DND-41 (cell line): Measurements from ENCODE around the gene CPNE1.
"Not testable (repeated sequence)": the region's sequence is repeated elsewhere in the genome, so short reads cannot be mapped to it uniquely, and the experiment has no call there.

Source experiments
- CTCF ChIP-seq: IDR thresholded peaks from 2 replicates; pipeline ENCODE4 v1.5.1; 2012; ENCODE audit warnings: borderline replicate concordance, low read length, moderate library complexity, mild to moderate bottlenecking; ENCODE audit not compliant: poor library complexity, severe bottlenecking; ENCODE audit errors: extremely low read depth
- EZH2 ChIP-seq: IDR thresholded peaks from 3 replicates; pipeline ENCODE4 v1.6.1; 2012; ENCODE audit warnings: borderline replicate concordance, low read depth, mild to moderate bottlenecking, moderate library complexity, low read length, inconsistent platforms; ENCODE audit not compliant: severe bottlenecking

- peak; percentile 26 for TF ChIP-seq CTCF
- TF ChIP-seq EZH2, result not testable (repeated sequence)
These were observed 22.2 kb upstream of the CPNE1 start for GRCh38 chr20:35686872-35687271.
